ENCODE results near the gene ADAMTS16. TPM values are rescaled to one million over a fixed set of nuclear protein-coding genes. Genes with fewer than 3 reads are reported as not detected.

The ADAMTS16 gene
- polyA plus RNA-seq, 3 donors = not detected

DNA sequence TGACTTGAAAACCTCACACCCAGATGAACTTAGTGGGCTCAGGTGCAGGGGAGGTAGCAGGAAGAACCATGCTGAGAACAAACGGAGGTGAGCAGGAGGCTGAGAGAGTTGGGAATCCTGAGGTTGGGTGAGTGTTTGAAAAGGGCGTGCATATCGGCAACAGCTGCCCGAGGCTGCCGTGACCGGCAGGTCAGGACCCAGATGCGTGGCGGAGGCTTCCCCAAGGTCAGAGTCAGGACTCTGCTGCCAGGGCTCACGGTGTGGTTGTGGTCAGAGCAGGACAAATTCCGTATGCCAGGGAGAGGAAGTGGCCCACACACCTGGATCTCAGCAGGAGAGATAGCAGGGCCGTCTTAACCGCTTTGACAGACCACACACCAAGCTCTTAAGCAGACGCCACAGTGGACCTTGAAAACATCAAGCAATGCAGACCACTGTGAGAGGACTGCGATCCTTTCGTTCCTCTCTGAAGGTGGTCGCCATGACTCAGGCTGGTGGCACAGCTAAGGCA, 43.1 kb downstream of the ADAMTS16 start:
- no peak overlapping the region for H3K27ac Mint-ChIP-seq

DNA sequence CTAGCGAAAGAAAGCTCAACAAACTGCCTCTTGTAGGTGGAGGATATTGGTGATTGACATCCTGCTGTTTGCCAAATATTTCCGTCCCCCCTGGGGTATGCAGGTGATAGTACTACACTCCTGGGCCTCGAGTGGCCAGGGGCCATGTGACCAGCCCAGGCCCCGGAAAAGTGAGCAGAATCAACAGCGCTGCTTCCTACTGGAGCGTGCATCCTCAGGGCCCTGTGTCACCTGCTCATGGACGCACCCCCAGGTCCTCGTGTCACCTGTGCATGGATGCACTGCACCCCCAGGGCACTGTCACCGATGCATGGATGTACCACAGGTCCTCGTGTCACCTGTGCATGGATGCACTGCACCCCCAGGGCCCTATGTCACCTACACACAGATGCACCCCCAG, 43.8 kb downstream of the ADAMTS16 start:
- WGBS (ENCODE audit: insufficient coverage) = 74% methylated on average over 9 of the region's 10 CpGs
- no peak overlapping the region for H3K4me3 Mint-ChIP-seq
- peaks cover 0 to 11% (median 0%) of the 10 kb centered on the region in 7 donors for H3K9me3 Mint-ChIP-seq
- no peak overlapping the region for H3K4me3 ChIP-seq (replicated peaks in 1 of 3; ENCODE audit: low read depth in 2 of 3, low read length in 3 of 3)
- no peak overlapping the region for H3K27ac Mint-ChIP-seq
- no peaks in the 10 kb centered on the region for H3K4me1 ChIP-seq (ENCODE audit: control insufficient read depth in 1 of 2, insufficient read depth in 2 of 2, low read length in 2 of 2)
- no peaks in the 10 kb centered on the region for H3K27me3 ChIP-seq (ENCODE audit: control insufficient read depth in 2 of 2, insufficient read depth in 2 of 2, low read length in 2 of 2)
- TF ChIP-seq CTCF (IDR thresholded peaks at IDR 0.05) = no peak
- no peak for DNase-seq
- no peaks in the 10 kb centered on the region for H3K36me3 ChIP-seq (replicated peaks in 1 of 2; ENCODE audit: control insufficient read depth in 1 of 2, insufficient read depth in 2 of 2, low read length in 2 of 2)
- no peak overlapping the region for H3K9ac ChIP-seq (ENCODE audit: insufficient read depth, low read length, poor library complexity, severe bottlenecking)
- H3K9me3 ChIP-seq (replicated peaks in 1 of 2; ENCODE audit: control insufficient read depth in 1 of 2, insufficient read depth in 1 of 2, low read length in 2 of 2) = no peaks in the 10 kb centered on the region
- no peak overlapping the region for H3K27ac ChIP-seq (ENCODE audit: low read depth in 1 of 2, low read length in 2 of 2)
- H4K20me1 ChIP-seq (ENCODE audit: insufficient read depth, low read length) = no peaks in the 10 kb centered on the region
- H3K79me2 ChIP-seq (ENCODE audit: insufficient read depth, low read length) = no peaks in the 10 kb centered on the region
- no peak overlapping the region for H3K4me2 ChIP-seq (replicated peaks; ENCODE audit: extremely low read depth, low read length, poor library complexity, severe bottlenecking)
- intact Hi-C loops (cut with micrococcal nuclease) = no loop called here
- H3K27me3 Mint-ChIP-seq (ENCODE audit: low read depth in 3 of 3) = peaks cover 5 to 7% (median 6%) of the 10 kb centered on the region in 3 donors
- no peaks in the 10 kb centered on the region for H3K4me1 Mint-ChIP-seq
- no peaks in the 10 kb centered on the region for H3K36me3 Mint-ChIP-seq
- H2AFZ ChIP-seq (ENCODE audit: insufficient read depth, low read depth, low read length, poor library complexity, severe bottlenecking) = no peak overlapping the region

More for the DNA sequence above, 43.1 kb downstream of the ADAMTS16 start:
- no peak overlapping the region for H2AFZ ChIP-seq (ENCODE audit: insufficient read depth, low read depth, low read length, poor library complexity, severe bottlenecking)
- no peaks in the 10 kb centered on the region for H3K27me3 ChIP-seq (ENCODE audit: control insufficient read depth in 2 of 2, insufficient read depth in 2 of 2, low read length in 2 of 2)
- H3K79me2 ChIP-seq (ENCODE audit: insufficient read depth, low read length) = no peaks in the 10 kb centered on the region
- no peak overlapping the region for H3K27ac ChIP-seq (ENCODE audit: low read depth in 1 of 2, low read length in 2 of 2)
- intact Hi-C loops (cut with micrococcal nuclease) = no loop called here
- H3K36me3 ChIP-seq (replicated peaks in 1 of 2; ENCODE audit: control insufficient read depth in 1 of 2, insufficient read depth in 2 of 2, low read length in 2 of 2) = no peaks in the 10 kb centered on the region
- no peak overlapping the region for H3K4me3 Mint-ChIP-seq
- no peak for TF ChIP-seq CTCF (IDR thresholded peaks at IDR 0.05)
- H3K9me3 ChIP-seq (replicated peaks in 1 of 2; ENCODE audit: control insufficient read depth in 1 of 2, insufficient read depth in 1 of 2, low read length in 2 of 2) = no peaks in the 10 kb centered on the region
- no peak overlapping the region for H3K4me3 ChIP-seq (replicated peaks in 1 of 3; ENCODE audit: low read depth in 2 of 3, low read length in 3 of 3)
- no peak for DNase-seq
- no peaks in the 10 kb centered on the region for H3K4me1 Mint-ChIP-seq
- no peak overlapping the region for H3K9ac ChIP-seq (ENCODE audit: insufficient read depth, low read length, poor library complexity, severe bottlenecking)
- peaks cover 5 to 7% (median 6%) of the 10 kb centered on the region in 3 donors for H3K27me3 Mint-ChIP-seq (ENCODE audit: low read depth in 3 of 3)
- 11% methylated on average over 16 of the region's 16 CpGs for WGBS (ENCODE audit: insufficient coverage)
- H3K4me1 ChIP-seq (ENCODE audit: control insufficient read depth in 1 of 2, insufficient read depth in 2 of 2, low read length in 2 of 2) = no peaks in the 10 kb centered on the region
- H4K20me1 ChIP-seq (ENCODE audit: insufficient read depth, low read length) = no peaks in the 10 kb centered on the region
- H3K9me3 Mint-ChIP-seq = peaks cover 0 to 11% (median 2%) of the 10 kb centered on the region in 7 donors
- H3K4me2 ChIP-seq (replicated peaks; ENCODE audit: extremely low read depth, low read length, poor library complexity, severe bottlenecking) = no peak overlapping the region
- no peaks in the 10 kb centered on the region for H3K36me3 Mint-ChIP-seq
